H1 (cell line): Measurements from ENCODE around the gene AVP. TPM values are rescaled to one million over a fixed set of nuclear protein-coding genes. Genes with fewer than 3 reads are reported as not detected.

ENCODE experiments used
- CHD1 ChIP-seq: IDR thresholded peaks from 2 replicates; pipeline ENCODE4 v1.6.1; 2012; ENCODE audit warnings: low read depth, low read length, improper control_type of control experiment
- KDM5A ChIP-seq: fragments of 200-600 bp; IDR thresholded peaks from 2 replicates; pipeline ENCODE4 v1.7.1; 2012; ENCODE audit warnings: mild to moderate bottlenecking, low read length, inconsistent platforms, mixed read lengths
- RAD21 ChIP-seq, 2 experiments: IDR thresholded peaks in 1 of 2; conservative IDR thresholded peaks in 1 of 2; 2 replicates each; pipeline ENCODE4 v1.6.1; 2011; ENCODE audit warnings: low read depth in 2 of 2, low read length in 2 of 2, improper control_type of control experiment in 1 of 2, inconsistent platforms in 1 of 2, mild to moderate bottlenecking in 1 of 2, moderate library complexity in 1 of 2
- RFX5 ChIP-seq: IDR thresholded peaks from 2 replicates; pipeline ENCODE4 v1.6.1; 2011; ENCODE audit warnings: low read depth, low read length, improper control_type of control experiment, borderline replicate concordance
- RNF2 ChIP-seq: fragments of 200-900, 300-1000 bp; sonication (generic); IDR thresholded peaks from 2 replicates; pipeline ENCODE4 v1.7.1; 2016; ENCODE audit warnings: borderline replicate concordance, low read depth, mild to moderate bottlenecking, antibody characterized with exemption, low read length; ENCODE audit not compliant: poor library complexity, severe bottlenecking; ENCODE audit errors: missing control alignments
- SIN3A ChIP-seq, 2 experiments: IDR thresholded peaks in 1 of 2; conservative IDR thresholded peaks in 1 of 2; 2 replicates each; pipeline ENCODE4 v1.6.1; 2011 to 2012; ENCODE audit warnings: low read length in 2 of 2, improper control_type of control experiment in 1 of 2, low read depth in 1 of 2, mild to moderate bottlenecking in 1 of 2
- SIX5 ChIP-seq: IDR thresholded peaks from 2 replicates; pipeline ENCODE4 v1.6.1; 2011; ENCODE audit warnings: mild to moderate bottlenecking, low read depth, low read length
- TEAD4 ChIP-seq: IDR thresholded peaks from 2 replicates; pipeline ENCODE4 v1.6.1; 2012; ENCODE audit warnings: low read depth, low read length, inconsistent platforms, mixed read lengths
- polyA plus RNA-seq, 7 experiments: library from polyadenylated mRNA; depleted of rRNA in 3 of 7; stranded (reverse) in 5 of 7; unstranded in 2 of 7; fragments of >200 nt in 5 of 7; fragments of 200-250 nt in 2 of 7; gene quantifications; 1 replicate in 5 of 7; 2 replicates in 1 of 7; 4 replicates in 1 of 7; pipeline versions ENCODE4 v1.2.1 to v1.2.3, GENCODE V29; 2011 to 2013; ENCODE audit warnings: missing spikeins in 2 of 7, mixed read lengths in 2 of 7
- total RNA-seq: library from RNA; stranded (reverse); fragmentation: NEBNext Ultra II Directional; extraction: Animal tissue kit (Norgen Biotek cat#: 25700); gene quantifications from 2 replicates; pipeline ENCODE4 v1.2.1, GENCODE V29; 2021

AVP gene
- total and polyA plus RNA-seq, 2 of the 8 experiments (the other 6 are each of a cell fraction or from before 2014, with no cell fraction given), result 0.18 TPM; not detected in 1

DNA sequence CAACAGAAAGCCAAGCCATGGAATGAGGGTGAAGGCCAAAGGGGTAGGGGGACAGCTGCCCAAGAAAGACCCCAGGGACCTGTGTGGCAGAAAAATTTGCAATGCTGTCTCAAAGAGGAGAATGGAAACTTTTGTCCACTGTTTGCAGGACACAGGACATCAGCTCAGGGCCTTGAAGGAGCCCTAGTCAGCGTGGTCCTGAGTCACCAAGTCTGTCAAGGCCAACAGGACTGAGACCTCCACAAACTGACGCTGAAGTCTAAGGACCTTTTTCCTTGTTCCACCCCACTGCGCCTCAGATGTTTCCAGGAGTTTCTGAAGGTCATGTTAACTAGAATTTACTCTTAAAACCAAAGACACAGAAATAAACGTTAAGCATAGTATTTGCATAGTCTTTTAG, 31.8 kb upstream of the AVP start (continued):
- TF ChIP-seq TEAD4 (no peak), RFX5 (no peak), CHD1 (no peak), SIN3A (conservative IDR thresholded peaks at IDR 0.05 in 1 of 2, IDR thresholded peaks at IDR 0.05 in 1 of 2; ENCODE audit: low read depth in 1 of 2, low read length in 2 of 2) (no peak), KDM5A (no peak), RAD21 (IDR thresholded peaks at IDR 0.05 in 1 of 2, conservative IDR thresholded peaks at IDR 0.05 in 1 of 2; ENCODE audit: low read depth in 2 of 2, low read length in 2 of 2) (no peak), RNF2 (no peak), SIX5 (no peak)
- TF ChIP-seq, all 59 proteins: peak for 0
